ENCODE results near the gene ITPK1.

DNA sequence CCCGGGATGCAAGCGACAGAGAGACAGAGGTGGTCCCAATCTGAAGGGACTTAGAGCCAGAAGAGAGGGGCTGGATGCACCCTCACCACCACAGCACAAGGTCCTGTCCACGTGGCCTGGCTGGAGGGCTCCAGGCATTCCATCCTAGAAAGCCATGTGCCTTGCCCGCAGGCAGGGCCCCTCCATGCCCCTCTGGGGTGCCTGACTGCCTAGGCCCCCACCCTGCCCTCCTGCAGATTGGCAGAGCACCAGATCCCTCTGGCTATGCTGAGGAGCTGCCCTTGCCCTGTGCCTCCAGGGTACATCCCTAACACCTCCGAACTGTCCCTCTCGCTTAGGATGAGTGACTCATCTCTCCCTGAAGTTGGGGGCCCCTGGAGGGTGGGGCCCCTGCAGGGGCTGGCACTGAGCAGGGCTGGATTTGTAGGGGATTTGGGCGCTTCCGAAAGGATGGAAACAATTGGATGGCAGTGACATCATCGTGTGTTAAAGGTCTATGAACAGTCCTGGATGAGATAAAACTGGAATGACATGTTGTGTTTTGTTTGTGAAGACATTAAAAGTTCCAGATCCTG lies 141.8 kb downstream of the ITPK1 start:
- TF ChIP-seq RAD21 (IDR thresholded peaks at IDR 0.05; ENCODE audit: low read depth) (no peak), EP300 (IDR thresholded peaks at IDR 0.05; ENCODE audit: borderline replicate concordance) (no peak), EGR1 (IDR thresholded peaks at IDR 0.05) (no peak), TEAD4 (IDR thresholded peaks at IDR 0.05) (no peak), TAF1 (IDR thresholded peaks at IDR 0.05; ENCODE audit: low read depth) (no peak)

Data from Ishikawa (cell line).